Vagina (tissue), 2 donors: ENCODE data around the gene PKD2L1.

Experiments used
- CTCF ChIP-seq, 3 experiments: fragments of 450-650 bp in 2 of 3; fragments of 200-600 bp in 1 of 3; sonication (generic) in 1 of 3; IDR thresholded peaks; one replicate each; pipeline ENCODE4 v1.5.1; 2017 to 2019; ENCODE audit warnings: antibody characterized with exemption in 3 of 3, mild to moderate bottlenecking in 2 of 3, moderate library complexity in 2 of 3
- POLR2A ChIP-seq, 2 donors: fragments of 450-650 bp; IDR thresholded peaks; one replicate each; pipeline ENCODE4 v1.6.1; 2017; ENCODE audit warnings: antibody characterized with exemption in 2 of 2, mild to moderate bottlenecking in 2 of 2, moderate library complexity in 2 of 2

GRCh38 chr10:100357059-100357858, 27.2 kb upstream of the PKD2L1 start:
- no peak for TF ChIP-seq CTCF (IDR thresholded peaks at IDR 0.05)
- TF ChIP-seq POLR2A (IDR thresholded peaks at IDR 0.05) = no peak
